ENCODE data around the gene CABYR. TPM values are rescaled to one million over a fixed set of nuclear protein-coding genes. Genes with fewer than 3 reads are reported as not detected.

The CABYR gene
- total RNA-seq, 1 donor from 2014 or later = 1.2 TPM

DNA sequence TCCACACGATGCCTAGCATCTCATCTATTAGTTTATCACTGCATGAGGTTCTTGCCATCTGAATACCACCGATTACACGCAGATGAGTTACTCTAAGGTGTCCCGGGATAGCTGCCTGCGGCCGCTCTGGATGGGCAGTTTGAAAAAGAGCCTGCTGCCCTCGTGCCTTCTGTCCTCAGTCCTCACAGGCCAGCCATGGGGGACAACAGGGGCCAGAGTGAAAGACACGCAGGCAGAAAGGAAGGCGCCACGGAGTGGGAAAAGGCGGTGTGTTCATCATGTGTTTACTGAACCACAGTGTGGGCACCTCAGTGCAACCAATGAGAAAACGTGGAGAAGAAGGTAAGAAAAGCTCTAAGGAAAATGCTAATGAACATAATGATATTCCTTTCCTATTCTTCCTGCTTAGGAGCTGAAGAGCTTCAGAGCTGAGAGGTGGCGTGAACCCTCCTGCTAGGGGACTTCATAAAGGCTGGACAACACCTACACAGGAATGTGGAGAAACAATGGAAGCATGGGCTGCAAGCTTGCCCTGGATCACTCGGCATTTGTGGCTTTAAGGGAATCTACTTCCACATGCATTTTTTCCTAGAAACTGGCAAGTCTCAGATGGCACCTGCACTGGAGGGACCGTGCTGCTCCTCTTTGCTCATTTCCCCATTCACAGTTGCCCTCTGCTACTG lies 50.9 kb downstream of the CABYR start:
- H3K9me3 ChIP-seq = no peaks in the 10 kb centered on the region
- H3K27ac ChIP-seq = no peak overlapping the region
- TF ChIP-seq, protein P1, sequence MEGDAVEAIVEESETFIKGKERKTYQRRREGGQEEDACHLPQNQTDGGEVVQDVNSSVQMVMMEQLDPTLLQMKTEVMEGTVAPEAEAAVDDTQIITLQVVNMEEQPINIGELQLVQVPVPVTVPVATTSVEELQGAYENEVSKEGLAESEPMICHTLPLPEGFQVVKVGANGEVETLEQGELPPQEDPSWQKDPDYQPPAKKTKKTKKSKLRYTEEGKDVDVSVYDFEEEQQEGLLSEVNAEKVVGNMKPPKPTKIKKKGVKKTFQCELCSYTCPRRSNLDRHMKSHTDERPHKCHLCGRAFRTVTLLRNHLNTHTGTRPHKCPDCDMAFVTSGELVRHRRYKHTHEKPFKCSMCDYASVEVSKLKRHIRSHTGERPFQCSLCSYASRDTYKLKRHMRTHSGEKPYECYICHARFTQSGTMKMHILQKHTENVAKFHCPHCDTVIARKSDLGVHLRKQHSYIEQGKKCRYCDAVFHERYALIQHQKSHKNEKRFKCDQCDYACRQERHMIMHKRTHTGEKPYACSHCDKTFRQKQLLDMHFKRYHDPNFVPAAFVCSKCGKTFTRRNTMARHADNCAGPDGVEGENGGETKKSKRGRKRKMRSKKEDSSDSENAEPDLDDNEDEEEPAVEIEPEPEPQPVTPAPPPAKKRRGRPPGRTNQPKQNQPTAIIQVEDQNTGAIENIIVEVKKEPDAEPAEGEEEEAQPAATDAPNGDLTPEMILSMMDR (IDR thresholded peaks at IDR 0.05) = no peak
- no peak overlapping the region for H3K4me3 ChIP-seq
- peaks cover 9% of the 10 kb centered on the region for H3K36me3 ChIP-seq
- no peaks in the 10 kb centered on the region for H3K27me3 ChIP-seq (ENCODE audit: low read depth)
- ATAC-seq = no peak
- no peak for DNase-seq
- H3K4me1 ChIP-seq = no peaks in the 10 kb centered on the region
- intact Hi-C loops (cut with DNase I) = no loop called here

- ATAC-seq (no peak), DNase-seq (no peak)
- no peaks in the 10 kb centered on the region for H3K9me3 ChIP-seq
- TF ChIP-seq, protein P1 (IDR thresholded peaks at IDR 0.05) = no peak
- no peaks in the 10 kb centered on the region for H3K27me3 ChIP-seq (ENCODE audit: low read depth)
- intact Hi-C loops (cut with DNase I) = no loop called here
- no peaks in the 10 kb centered on the region for H3K4me1 ChIP-seq
- H3K36me3 ChIP-seq = peaks cover 8% of the 10 kb centered on the region
- H3K4me3 ChIP-seq = no peak overlapping the region
- no peak overlapping the region for H3K27ac ChIP-seq
Measured at GRCh38 chr18:24190590-24190989, 51.7 kb downstream of the CABYR start.

- ATAC-seq (no peak), DNase-seq (no peak)
- TF ChIP-seq, protein P1 (IDR thresholded peaks at IDR 0.05) = no peak
- Histone ChIP-seq H3K27me3 (ENCODE audit: low read depth) (no peaks in the 10 kb centered on the region), H3K27ac (no peak overlapping the region), H3K36me3 (peaks cover 5% of the 10 kb centered on the region), H3K4me1 (no peaks in the 10 kb centered on the region), H3K9me3 (no peaks in the 10 kb centered on the region), H3K4me3 (no peak overlapping the region)
- intact Hi-C loops (cut with DNase I) = no loop called here
Measured at GRCh38 chr18:24195296-24196053, 56.6 kb downstream of the CABYR start.

DNA sequence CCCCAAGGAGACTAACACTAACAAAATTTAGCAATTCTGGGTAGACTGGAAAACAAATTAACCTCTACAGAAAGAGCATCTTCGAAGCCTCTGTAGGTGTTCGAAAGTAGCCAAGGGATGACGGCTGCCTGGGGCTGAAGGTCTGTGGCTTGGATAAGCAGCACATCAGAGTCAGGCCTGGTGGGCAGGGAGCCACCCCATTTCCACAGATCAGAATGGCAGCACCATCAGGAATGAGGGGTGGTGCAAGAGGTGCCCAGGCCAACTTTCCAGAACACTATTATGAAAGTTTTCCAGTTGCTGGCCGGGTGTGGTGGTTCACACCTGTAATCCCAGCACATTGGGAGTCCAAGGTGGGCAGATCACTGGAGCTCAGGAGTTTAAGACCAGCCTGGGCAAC lies 57.9 kb downstream of the CABYR start:
- DNase-seq (no peak), ATAC-seq (no peak)
- H3K27me3 ChIP-seq (ENCODE audit: low read depth) = no peaks in the 10 kb centered on the region
- TF ChIP-seq, protein P1 (IDR thresholded peaks at IDR 0.05) = no peak
- intact Hi-C loops (cut with DNase I) = no loop called here
- no peaks in the 10 kb centered on the region for H3K9me3 ChIP-seq
- peaks cover 5% of the 10 kb centered on the region for H3K36me3 ChIP-seq
- no peaks in the 10 kb centered on the region for H3K4me1 ChIP-seq
- H3K27ac ChIP-seq = no peak overlapping the region
- H3K4me3 ChIP-seq = no peak overlapping the region

DNA sequence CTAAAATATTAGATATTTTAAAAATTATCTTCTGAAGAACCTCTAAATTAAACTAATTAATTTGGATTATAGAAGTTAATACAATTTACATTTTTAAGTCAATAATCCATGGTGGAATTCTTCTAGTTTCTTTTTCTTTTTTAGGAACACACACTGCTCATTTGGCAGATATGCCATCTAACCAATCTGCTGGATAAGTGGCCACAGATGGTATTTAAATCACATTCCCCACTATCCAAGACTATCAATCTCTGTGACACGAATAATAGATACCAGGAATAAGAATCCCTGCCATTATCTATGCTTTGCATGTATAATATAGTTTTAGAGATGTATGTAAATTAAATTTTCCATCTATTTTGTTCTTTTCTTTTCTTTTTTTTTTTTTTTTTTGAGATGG lies 58.5 kb downstream of the CABYR start:
- no peak overlapping the region for H3K27ac ChIP-seq
- no peak for DNase-seq
- no peak overlapping the region for H3K4me3 ChIP-seq
- TF ChIP-seq, protein P1 (IDR thresholded peaks at IDR 0.05) = no peak
- ATAC-seq = no peak
- H3K4me1 ChIP-seq = no peaks in the 10 kb centered on the region
- H3K9me3 ChIP-seq = no peaks in the 10 kb centered on the region
- H3K36me3 ChIP-seq = peaks cover 5% of the 10 kb centered on the region
- intact Hi-C loops (cut with DNase I) = no loop called here
- no peaks in the 10 kb centered on the region for H3K27me3 ChIP-seq (ENCODE audit: low read depth)

Measured in lower lobe of right lung (tissue), 2 donors.